OCI-LY1 (cell line): Measurements from ENCODE around the gene ABCB9.

ENCODE experiments used
- EZH2 ChIP-seq: fragments of 200-600 bp; sonication (generic), shearing (Covaris generic); IDR thresholded peaks from 2 replicates; pipeline ENCODE4 v1.8.0; 2017; ENCODE audit warnings: borderline replicate concordance, mixed run types, mild to moderate bottlenecking, antibody characterized with exemption, low read length, moderate library complexity, mixed read lengths
- TF ChIP-seq, protein P1 (sequence below): fragments of 200-600 bp; sonication (generic), shearing (Covaris generic); IDR thresholded peaks from 2 replicates; pipeline ENCODE4 v1.5.1; 2017; ENCODE audit warnings: mild to moderate bottlenecking, antibody characterized with exemption, low read length, moderate library complexity, mixed read lengths

DNA sequence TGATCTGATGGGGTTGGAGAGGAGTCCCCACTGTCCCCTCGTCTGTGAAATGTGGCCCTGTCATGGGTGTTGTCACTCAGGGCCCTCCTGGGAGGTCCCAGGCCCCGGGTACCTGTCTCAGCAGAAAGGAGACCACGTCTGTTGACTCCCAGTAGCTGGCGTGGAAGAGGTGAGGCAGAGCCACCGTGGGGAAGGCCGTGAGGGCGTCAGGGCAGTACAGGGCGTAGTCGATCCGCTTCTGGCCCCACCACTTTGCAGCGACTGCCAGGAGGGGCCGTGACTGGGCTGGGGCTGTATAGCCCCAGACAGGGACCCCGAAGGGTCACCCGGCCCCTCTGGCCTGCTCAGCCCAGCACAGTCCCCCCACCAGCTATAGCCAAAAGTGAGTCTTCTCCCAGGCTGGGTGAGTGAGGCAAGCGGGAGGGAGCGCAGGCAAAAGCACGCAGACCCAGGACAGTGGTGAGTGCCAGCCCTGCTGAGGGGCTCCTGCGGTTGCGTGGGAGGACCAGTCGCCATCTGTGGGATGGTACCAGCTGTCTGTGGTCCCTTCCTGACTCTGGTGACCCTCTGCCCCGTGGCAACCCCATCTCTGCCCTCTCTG lies 22.4 kb upstream of the ABCB9 start:
- TF ChIP-seq, protein P1, sequence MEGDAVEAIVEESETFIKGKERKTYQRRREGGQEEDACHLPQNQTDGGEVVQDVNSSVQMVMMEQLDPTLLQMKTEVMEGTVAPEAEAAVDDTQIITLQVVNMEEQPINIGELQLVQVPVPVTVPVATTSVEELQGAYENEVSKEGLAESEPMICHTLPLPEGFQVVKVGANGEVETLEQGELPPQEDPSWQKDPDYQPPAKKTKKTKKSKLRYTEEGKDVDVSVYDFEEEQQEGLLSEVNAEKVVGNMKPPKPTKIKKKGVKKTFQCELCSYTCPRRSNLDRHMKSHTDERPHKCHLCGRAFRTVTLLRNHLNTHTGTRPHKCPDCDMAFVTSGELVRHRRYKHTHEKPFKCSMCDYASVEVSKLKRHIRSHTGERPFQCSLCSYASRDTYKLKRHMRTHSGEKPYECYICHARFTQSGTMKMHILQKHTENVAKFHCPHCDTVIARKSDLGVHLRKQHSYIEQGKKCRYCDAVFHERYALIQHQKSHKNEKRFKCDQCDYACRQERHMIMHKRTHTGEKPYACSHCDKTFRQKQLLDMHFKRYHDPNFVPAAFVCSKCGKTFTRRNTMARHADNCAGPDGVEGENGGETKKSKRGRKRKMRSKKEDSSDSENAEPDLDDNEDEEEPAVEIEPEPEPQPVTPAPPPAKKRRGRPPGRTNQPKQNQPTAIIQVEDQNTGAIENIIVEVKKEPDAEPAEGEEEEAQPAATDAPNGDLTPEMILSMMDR: no peak
- no peak for TF ChIP-seq EZH2
